ENCODE results near the gene BMF.

GRCh38 chr15:40088929-40089755, 19.5 kb downstream of the BMF start:
- no peak for TF ChIP-seq CTCF (IDR thresholded peaks at IDR 0.05; ENCODE audit: insufficient read depth, low read length, poor library complexity, severe bottlenecking)
- TF ChIP-seq EZH2phosphoT487 (conservative IDR thresholded peaks at IDR 0.05; ENCODE audit: low read length): no peak

All from SU-DHL-6 (cell line).